GM12878 (cell line): ENCODE measurements around the gene ZNF366.

ENCODE experiments used
- BACH1 ChIP-seq: fragments of 450-650 bp; IDR thresholded peaks from 2 replicates; pipeline ENCODE4 v1.6.1; 2017; ENCODE audit warnings: mild to moderate bottlenecking, borderline replicate concordance
- BCL11A ChIP-seq: IDR thresholded peaks from 2 replicates; pipeline ENCODE4 v1.6.1; 2011; ENCODE audit warnings: low read depth, low read length
- CTCF ChIP-seq, 3 experiments: IDR thresholded peaks in 2 of 3; conservative IDR thresholded peaks in 1 of 3; 2 replicates each; pipeline ENCODE4 v1.5.1; 2011; ENCODE audit warnings: low read depth in 3 of 3, low read length in 3 of 3, mild to moderate bottlenecking in 3 of 3, control low read depth in 2 of 3, moderate library complexity in 2 of 3, inconsistent platforms in 1 of 3, mixed read lengths in 1 of 3; ENCODE audit not compliant: control insufficient read depth in 2 of 3, insufficient read depth in 1 of 3; ENCODE audit errors: extremely low read depth in 1 of 3
- GATAD2B ChIP-seq: fragments of 450-650 bp; conservative IDR thresholded peaks from 2 replicates; pipeline ENCODE4 v1.6.1; 2017; ENCODE audit warnings: low read depth, mild to moderate bottlenecking, moderate library complexity
- JUNB ChIP-seq: IDR thresholded peaks from 2 replicates; pipeline ENCODE4 v1.6.1; 2016; ENCODE audit warnings: antibody characterized with exemption, mild to moderate bottlenecking
- MAX ChIP-seq: IDR thresholded peaks from 2 replicates; pipeline ENCODE4 v1.6.1; 2012; ENCODE audit warnings: low read depth, low read length, improper control_type of control experiment
- MYB ChIP-seq: fragments of 150-350 bp; IDR thresholded peaks from 2 replicates; pipeline ENCODE4 v1.6.1; 2014; ENCODE audit warnings: mild to moderate bottlenecking, low read depth, low read length, borderline replicate concordance
- POLR2A ChIP-seq: IDR thresholded peaks from 2 replicates; pipeline ENCODE4 v1.6.1; 2011; ENCODE audit warnings: low read depth, mild to moderate bottlenecking, low read length
- RAD21 ChIP-seq: IDR thresholded peaks from 2 replicates; pipeline ENCODE4 v1.6.1; 2011; ENCODE audit warnings: mild to moderate bottlenecking, low read depth, low read length, moderate library complexity; ENCODE audit not compliant: insufficient read depth
- SP1 ChIP-seq: IDR thresholded peaks from one replicate; pipeline ENCODE4 v1.6.1; 2011; ENCODE audit warnings: low read depth, low read length
- SREBF2 ChIP-seq: IDR thresholded peaks from 2 replicates; pipeline ENCODE4 v1.6.1; 2012; ENCODE audit warnings: mild to moderate bottlenecking, low read length

- no peak for TF ChIP-seq BCL11A
- no peak for TF ChIP-seq RAD21
- TF ChIP-seq POLR2A: no peak
- TF ChIP-seq JUNB: no peak
- no peak for TF ChIP-seq CTCF (IDR thresholded peaks at IDR 0.05 in 2 of 3, conservative IDR thresholded peaks at IDR 0.05 in 1 of 3; ENCODE audit: control insufficient read depth in 2 of 3, extremely low read depth in 1 of 3, insufficient read depth in 1 of 3, low read depth in 3 of 3, low read length in 3 of 3)
- TF ChIP-seq SREBF2: no peak
- no peak for TF ChIP-seq BACH1
- no peak for TF ChIP-seq MYB
- no peak for TF ChIP-seq SP1
- TF ChIP-seq MAX: no peak
- no peak for TF ChIP-seq GATAD2B
These were observed 39.7 kb downstream of the ZNF366 start for GRCh38 chr5:72467461-72467860.
